Heart left ventricle (tissue), 13 donors: ENCODE data around the gene TMPRSS5.
"Not testable (repeated sequence)": the region's sequence is repeated elsewhere in the genome, so short reads cannot be mapped to it uniquely, and the experiment has no call there.

Experiments used
- CTCF ChIP-seq, 12 donors: fragments of 200-600 bp; sonication (generic) in 4 of 12; IDR thresholded peaks; one replicate each; pipeline versions ENCODE4 v1.5.0 to v1.8.0; 2018 to 2022; ENCODE audit warnings: antibody characterized with exemption in 12 of 12, mild to moderate bottlenecking in 5 of 12
- POLR2A ChIP-seq, 2 donors: fragments of 450-650 bp; IDR thresholded peaks; one replicate each; pipeline ENCODE4 v1.6.1; 2017; ENCODE audit warnings: antibody characterized with exemption in 2 of 2, mild to moderate bottlenecking in 2 of 2, moderate library complexity in 2 of 2
- donor health status: ischemic (EF 13 %, LVEDD 7.1; RV severe dilation, severe dysfunction).
- donor health status: DM: no; HTN: yes; CAD: no.
- donor health status: DM: no; HTN: no; CAD: no.
- donor health status: ischemic (EF 25% LVEDD 6.9; RV normal size, moderate dysfunction).
- donor health status: ischemic (EF 25% LVEDD 5.7; RV mildly dilated, moderate dysfunction).
- donor health status: ischemic (EF 35%, LVEDD 5.7; RV mildly dilated, moderate dysfunction).
- donor health status: nonischemic (EF 11% LVEDD 7.7; RV severe dilation, severe dysfunction).
- donor health status: DM: yes; HTN: yes; CAD: no.
- donor health status: PGD.
- donor health status: ischemic (EF 29% LVEDD 5.4; RV normal size, mild dysfunction).
- donor health status: nonischemic (EF 23%, LVEDD 6.1; RV moderate dilation, normal function).

- not testable (repeated sequence) for TF ChIP-seq CTCF, POLR2A (IDR thresholded peaks at IDR 0.05)
These were observed 2.6 kb downstream of the TMPRSS5 start for GRCh38 chr11:113703551-113703950.
